Neural progenitor cell (in vitro differentiated cells): ENCODE data around the gene POFUT1.

ENCODE experiments used
- CTCF ChIP-seq: fragments of 200-600 bp; sonication (generic); IDR thresholded peaks from 2 replicates; pipeline ENCODE4 v1.5.1; 2017; ENCODE audit warnings: antibody characterized with exemption, mild to moderate bottlenecking
- EZH2 ChIP-seq: fragments of 200-600 bp; sonication (generic); IDR thresholded peaks from 2 replicates; pipeline ENCODE4 v1.6.1; 2017; ENCODE audit warnings: antibody characterized with exemption, mild to moderate bottlenecking, moderate library complexity
- EZH2phosphoT487 ChIP-seq: fragments of 200-600 bp; sonication (generic); IDR thresholded peaks from 2 replicates; pipeline ENCODE4 v1.6.1; 2017; ENCODE audit warnings: antibody characterized with exemption

DNA sequence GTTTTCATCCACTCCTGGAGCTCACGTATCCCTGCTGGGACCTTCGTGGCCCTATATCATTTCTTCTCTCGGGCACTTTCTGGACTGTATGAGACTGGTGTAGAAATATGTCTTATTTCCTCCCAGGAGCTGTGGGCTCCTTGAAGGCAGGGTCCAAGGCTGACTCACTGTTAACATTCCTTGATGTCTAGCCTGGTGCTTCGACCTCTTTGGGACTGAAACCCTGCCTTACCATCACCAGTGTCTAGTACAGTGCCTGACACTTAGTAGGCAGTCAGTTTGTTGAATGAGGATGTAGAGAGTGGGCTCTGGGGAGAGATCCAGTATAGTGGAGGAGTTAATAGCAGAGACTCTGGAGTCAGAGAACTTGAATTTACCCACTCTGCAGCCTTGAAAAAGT lies 23.6 kb downstream of the POFUT1 start:
- TF ChIP-seq CTCF (no peak), EZH2 (no peak), EZH2phosphoT487 (no peak)
